Measurements from ENCODE around the gene SMPD3. TPM values are rescaled to one million over a fixed set of nuclear protein-coding genes. Genes with fewer than 3 reads are reported as not detected.
A peak's percentile ranks its signal among the peaks of the same experiment; 100 is the strongest.

Gene SMPD3
- total and polyA plus RNA-seq, 9 of the 15 experiments (the other 6 are each of a cell fraction or from before 2014, with no cell fraction given), result 0.03 to 1.2 (median 0.18) TPM

- FAIRE-seq (no peak), ATAC-seq (no peak), DNase-seq (ENCODE audit: extremely low read depth in 1 of 4, low spot score in 3 of 4) (no peak)
- H3K9me1 ChIP-seq (ENCODE audit: control insufficient read depth, insufficient read depth, low read length), result no peaks in the 10 kb centered on the region
- no TSS peak for BruUV-seq (replicated peaks)
- H3K9ac ChIP-seq (ENCODE audit: insufficient read depth in 1 of 2, low read depth in 2 of 2, low read length in 2 of 2), result peak overlapping the region in 1 of 2 experiments; percentile 43; a peak in 1 of 4 replicates
- no peak overlapping the region for H3K4me2 ChIP-seq (ENCODE audit: insufficient read depth, low read length)
- no peaks in the 10 kb centered on the region for H3K36me3 ChIP-seq (ENCODE audit: control insufficient read depth, insufficient read depth, low read length)
- CTCF ChIA-PET (ENCODE audit: low intra/inter-chr PET ratio), result no interaction called here
- H4K20me1 ChIP-seq (replicated peaks; ENCODE audit: control insufficient read depth, insufficient read depth, low read length), result no peaks in the 10 kb centered on the region
- POLR2A ChIA-PET, result interaction anchor here (0.7 kb wide), 1 partner anchor 242 kb away, joined by 3 read pairs; no protein-coding TSS in a partner anchor
- 0 out of 5 replicates have a peak, but pooled peaks cover 0 to 5% of the 10 kb centered on the region in 2 experiments for H3K4me1 ChIP-seq (replicated peaks in 1 of 2; ENCODE audit: control insufficient read depth in 2 of 2, insufficient read depth in 2 of 2, low read length in 2 of 2)
- no peak overlapping the region for H3K27ac ChIP-seq (ENCODE audit: extremely low read depth, low read depth, low read length)
- intact Hi-C loops (cut with micrococcal nuclease) (no loop called here), in situ Hi-C loops (cut with MboI) (no loop called here)
- peaks cover 19 to 69% of the 10 kb centered on the region in 2 experiments for H3K27me3 ChIP-seq (ENCODE audit: control insufficient read depth in 2 of 2, insufficient read depth in 2 of 2, low read length in 2 of 2)
- 0% methylated on average over 2 of the region's 2 CpGs for WGBS (ENCODE audit: insufficient coverage, low coverage, missing lambda C conversion rate)
- H3K9me3 ChIP-seq (replicated peaks; ENCODE audit: control insufficient read depth, insufficient read depth, low read depth, low read length), result no peaks in the 10 kb centered on the region
- H3K79me2 ChIP-seq (ENCODE audit: control insufficient read depth, insufficient read depth, low read length), result no peaks in the 10 kb centered on the region
- no peak overlapping the region for H3K4me3 ChIP-seq
- H2AFZ ChIP-seq (ENCODE audit: low read depth, low read length), result no peak overlapping the region
- TF ChIP-seq EHMT2 (IDR thresholded peaks at IDR 0.05) (no peak), GATA2 (CRISPR knock-in tag; IDR thresholded peaks at IDR 0.05) (no peak), ZNF609 (CRISPR knock-in tag; IDR thresholded peaks at IDR 0.05; ENCODE audit: borderline replicate concordance) (no peak), DNMT1 (IDR thresholded peaks at IDR 0.05) (no peak), SIN3B (IDR thresholded peaks at IDR 0.05; ENCODE audit: low read depth) (no peak), IFI16 (CRISPR knock-in tag; IDR thresholded peaks at IDR 0.05) (no peak), THRAP3 (IDR thresholded peaks at IDR 0.05; ENCODE audit: borderline replicate concordance) (no peak), PRMT5 (CRISPR knock-in tag; IDR thresholded peaks at IDR 0.05) (no peak), E2F3 (CRISPR knock-in tag; IDR thresholded peaks at IDR 0.05) (no peak), STAT6 (CRISPR knock-in tag; IDR thresholded peaks at IDR 0.05) (no peak), U2AF1 (optimal IDR thresholded peaks at IDR 0.05; ENCODE audit: low read depth, low read length) (no peak), ARID4B (CRISPR knock-in tag; IDR thresholded peaks at IDR 0.05) (no peak)
Observed at GRCh38 chr16:68414581-68414980, 33.7 kb downstream of the SMPD3 start.
